Type B pancreatic cell (in vitro differentiated cells): Measurements from ENCODE around the gene HSPB7. TPM values are rescaled to one million over a fixed set of nuclear protein-coding genes. Genes with fewer than 3 reads are reported as not detected.

Source experiments
- DNase-seq: peaks from one replicate; pipeline ENCODE4 v3.0.0; 2021; ENCODE audit warnings: mixed read lengths; ENCODE audit not compliant: unreplicated experiment; ENCODE audit errors: extremely low spot score
- H3K27ac Mint-ChIP-seq: 2 replicates; pipeline ENCODE4 v1.8.0; 2021; ENCODE audit warnings: mild to moderate bottlenecking, mixed read lengths
- H3K27me3 Mint-ChIP-seq: 2 replicates; pipeline ENCODE4 v1.8.0; 2021; ENCODE audit warnings: mixed read lengths
- H3K36me3 Mint-ChIP-seq: 2 replicates; pipeline ENCODE4 v1.8.0; 2021; ENCODE audit warnings: mixed read lengths
- H3K4me1 Mint-ChIP-seq: one replicate; pipeline ENCODE4 v1.8.0; 2021; ENCODE audit warnings: mixed read lengths; ENCODE audit not compliant: unreplicated experiment
- H3K4me3 Mint-ChIP-seq: 2 replicates; pipeline ENCODE4 v1.8.0; 2021; ENCODE audit warnings: mild to moderate bottlenecking, mixed read lengths
- H3K9me3 Mint-ChIP-seq: 2 replicates; pipeline ENCODE4 v1.8.0; 2021; ENCODE audit warnings: mixed read lengths
- CTCF ChIP-seq: fragments of 200-600 bp; sonication (generic); conservative IDR thresholded peaks from 2 replicates; pipeline ENCODE4 v1.5.0; 2021; ENCODE audit warnings: antibody characterized with exemption, mild to moderate bottlenecking
- total RNA-seq: library from RNA; stranded (reverse); gene quantifications from 2 replicates; pipeline ENCODE4 v1.2.1, GENCODE V29; 2021; ENCODE audit warnings: low replicate concordance

Gene HSPB7
- total RNA-seq, 1 donor from 2014 or later, result 0.48 TPM

- no peak for DNase-seq
- Mint-ChIP-seq H3K9me3 (no peaks in the 10 kb centered on the region), H3K27me3 (no peaks in the 10 kb centered on the region), H3K4me3 (no peak overlapping the region), H3K36me3 (peaks cover 30% of the 10 kb centered on the region), H3K27ac (no peak overlapping the region), H3K4me1 (peaks cover 25% of the 10 kb centered on the region)
- TF ChIP-seq CTCF, result no peak
Measured at GRCh38 chr1:15966081-15966955, 51.5 kb downstream of the HSPB7 start.

GRCh38 chr1:15965228-15965767 is 52.5 kb downstream of the HSPB7 start:
- peaks cover 28% of the 10 kb centered on the region for H3K36me3 Mint-ChIP-seq
- no peaks in the 10 kb centered on the region for H3K27me3 Mint-ChIP-seq
- DNase-seq, result no peak
- H3K9me3 Mint-ChIP-seq, result no peaks in the 10 kb centered on the region
- TF ChIP-seq CTCF, result no peak
- no peak overlapping the region for H3K27ac Mint-ChIP-seq
- H3K4me1 Mint-ChIP-seq, result peaks cover 33% of the 10 kb centered on the region
- no peak overlapping the region for H3K4me3 Mint-ChIP-seq

Other genes with a start within 250 kb of the HSPB7 start
- 2.1 and 2.3 TPM in 2 replicates for gene UQCRHL, start 210.4 kb downstream of the HSPB7 start, total RNA-seq
- 66.5 and 79.4 TPM in 2 replicates for gene SPEN, start 170.3 kb downstream of the HSPB7 start, total RNA-seq
- gene ZBTB17, start 41.9 kb downstream of the HSPB7 start, total RNA-seq, result 27.8 and 42.2 TPM in 2 replicates
- gene SRARP, start 13.8 kb downstream of the HSPB7 start, total RNA-seq, result not detected in 2 replicates
- gene CLCNKA, start 4.0 kb upstream of the HSPB7 start, total RNA-seq, result 0.38 and 1.6 TPM in 2 replicates
- 0.95 and 1.6 TPM in 2 replicates for gene CLCNKB, start 25.7 kb upstream of the HSPB7 start, total RNA-seq
- 1.4 and 3.1 TPM in 2 replicates for gene FAM131C, start 55.6 kb upstream of the HSPB7 start, total RNA-seq
- gene EPHA2, start 138.0 kb upstream of the HSPB7 start, total RNA-seq, result 40.3 and 77.9 TPM in 2 replicates
- gene ARHGEF19, start 194.6 kb upstream of the HSPB7 start, total RNA-seq, result 20.2 and 29.5 TPM in 2 replicates
- gene CPLANE2, start 219.1 kb upstream of the HSPB7 start, total RNA-seq, result 11.1 and 12.9 TPM in 2 replicates